ENCODE results near the gene CREB3. TPM values are rescaled to one million over a fixed set of nuclear protein-coding genes. Genes with fewer than 3 reads are reported as not detected.

CREB3 gene
- polyA plus RNA-seq, 4 donors: 22.3 to 31.2 (median 27.7) TPM

DNA sequence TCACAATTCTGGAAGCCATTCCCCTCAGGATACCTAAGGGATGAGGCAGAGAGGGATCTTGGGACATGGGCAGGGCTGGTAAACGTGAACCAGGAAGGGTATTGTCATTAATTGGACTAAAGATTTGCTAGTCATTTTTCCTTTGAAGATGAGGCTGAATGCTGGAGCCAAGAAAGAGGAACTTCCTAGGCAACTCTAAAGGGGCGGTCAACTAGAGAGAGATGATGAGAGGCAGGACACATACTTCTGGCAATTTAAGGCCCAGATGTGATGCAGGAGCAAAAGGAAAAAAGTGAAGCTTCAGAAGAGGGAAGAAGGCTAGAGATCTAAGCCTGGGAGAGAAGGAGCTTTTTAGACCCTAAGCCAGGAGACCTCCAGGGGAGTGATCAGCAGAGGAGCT, 11.0 kb downstream of the CREB3 start:
- Histone ChIP-seq H3K4me1 (ENCODE audit: control insufficient read depth in 3 of 3, insufficient read depth in 2 of 3, low read depth in 1 of 3, low read length in 2 of 3) (peaks cover 0 to 11% (median 7%) of the 10 kb centered on the region in 3 donors), H3K27ac (ENCODE audit: low read depth in 1 of 3, low read length in 2 of 3) (no peak overlapping the region), H3K36me3 (ENCODE audit: control insufficient read depth in 3 of 3, insufficient read depth in 2 of 3, low read depth in 1 of 3, low read length in 3 of 3) (peaks cover 19 to 59% (median 38%) of the 10 kb centered on the region in 3 donors), H3K27me3 (ENCODE audit: control insufficient read depth in 3 of 3, insufficient read depth in 3 of 3, low read length in 3 of 3) (no peaks in the 10 kb centered on the region), H3K9me3 (ENCODE audit: control insufficient read depth in 2 of 2, insufficient read depth in 1 of 2, low read depth in 1 of 2, low read length in 1 of 2) (no peaks in the 10 kb centered on the region), H3K4me3 (ENCODE audit: low read depth in 1 of 3, low read length in 3 of 3) (no peak overlapping the region)
- FAIRE-seq: no peak
- WGBS, 3 donors: 56 to 63% (median 62%) methylated on average over 2 of the region's 2 CpGs
- DNase-seq: no peak

DNA sequence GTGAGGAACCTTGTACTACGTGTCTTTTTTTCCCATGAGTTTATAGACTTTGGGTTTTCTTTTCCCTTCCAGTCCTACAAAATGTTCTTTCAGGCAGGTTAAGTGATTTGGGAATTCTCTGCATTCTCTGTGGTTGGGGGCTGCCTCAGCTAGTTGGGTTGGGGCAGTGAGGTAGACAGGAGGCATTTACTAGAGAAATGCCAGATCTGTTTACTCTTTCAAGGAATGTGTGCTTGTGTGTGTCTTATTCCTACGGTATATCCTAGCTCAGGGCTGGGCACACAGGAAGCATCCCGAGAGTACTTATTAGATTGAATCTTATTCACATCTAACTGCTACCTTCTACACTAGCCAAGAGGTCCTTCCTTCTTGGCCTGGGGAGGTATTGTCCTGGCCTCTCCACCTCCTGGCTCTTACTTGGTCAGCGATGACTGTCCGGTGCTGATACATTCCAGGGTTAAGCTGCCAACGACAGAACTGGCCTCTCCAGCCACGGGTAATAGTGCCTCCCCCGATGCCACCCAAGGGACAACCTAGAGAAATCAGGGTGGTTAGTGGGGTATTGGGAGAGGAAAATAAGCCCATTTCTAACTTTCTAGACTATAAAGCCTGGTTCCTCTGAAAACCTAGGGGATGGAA, 11.5 kb downstream of the CREB3 start:
- H3K27ac ChIP-seq (ENCODE audit: low read depth in 1 of 3, low read length in 2 of 3): peak overlapping the region in 1 of 3 donors; percentile 14

DNA sequence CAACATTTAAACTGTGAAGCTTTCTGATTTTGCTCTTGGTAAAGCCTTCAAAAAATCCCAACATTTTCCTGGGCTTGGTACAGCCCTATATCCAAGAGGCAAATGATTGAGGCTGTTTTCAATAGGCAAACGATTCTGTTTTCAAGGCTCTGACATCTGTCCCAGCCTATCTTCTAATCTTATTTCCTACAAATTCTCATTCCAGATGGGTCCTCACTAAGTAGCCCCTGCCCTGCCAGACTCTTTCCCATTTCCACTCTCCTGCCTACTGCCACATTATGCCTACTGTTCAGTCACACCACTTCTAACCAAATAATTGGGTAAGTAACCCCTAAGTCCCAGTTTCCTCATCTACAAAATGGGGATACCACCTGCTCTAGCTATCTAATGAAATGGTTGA, 13.1 kb downstream of the CREB3 start:
- Histone ChIP-seq H3K36me3 (ENCODE audit: control insufficient read depth in 3 of 3, insufficient read depth in 2 of 3, low read depth in 1 of 3, low read length in 3 of 3) (peaks cover 11 to 42% (median 20%) of the 10 kb centered on the region in 3 donors), H3K9me3 (ENCODE audit: control insufficient read depth in 2 of 2, insufficient read depth in 1 of 2, low read depth in 1 of 2, low read length in 1 of 2) (no peaks in the 10 kb centered on the region), H3K4me3 (ENCODE audit: low read depth in 1 of 3, low read length in 3 of 3) (peak overlapping the region in 2 of 3 donors; percentile 67 to 99), H3K4me1 (ENCODE audit: control insufficient read depth in 3 of 3, insufficient read depth in 2 of 3, low read depth in 1 of 3, low read length in 2 of 3) (peaks cover 0 to 14% (median 11%) of the 10 kb centered on the region in 3 donors), H3K27ac (ENCODE audit: low read depth in 1 of 3, low read length in 2 of 3) (peak overlapping the region; percentile 10 to 66 (median 33)), H3K27me3 (ENCODE audit: control insufficient read depth in 3 of 3, insufficient read depth in 3 of 3, low read length in 3 of 3) (no peaks in the 10 kb centered on the region)
- 6 to 58% (median 18%) methylated on average over 1 of the region's 1 CpG for WGBS, 3 donors
- FAIRE-seq (no peak), DNase-seq (no peak)

More for the DNA sequence above, 11.5 kb downstream of the CREB3 start:
- FAIRE-seq (no peak), DNase-seq (no peak)
- 83 to 87% (median 87%) methylated on average over 8 of the region's 8 CpGs for WGBS, 3 donors
- Histone ChIP-seq H3K27me3 (ENCODE audit: control insufficient read depth in 3 of 3, insufficient read depth in 3 of 3, low read length in 3 of 3) (no peaks in the 10 kb centered on the region), H3K36me3 (ENCODE audit: control insufficient read depth in 3 of 3, insufficient read depth in 2 of 3, low read depth in 1 of 3, low read length in 3 of 3) (peaks cover 17 to 56% (median 33%) of the 10 kb centered on the region in 3 donors), H3K4me3 (ENCODE audit: low read depth in 1 of 3, low read length in 3 of 3) (no peak overlapping the region), H3K4me1 (ENCODE audit: control insufficient read depth in 3 of 3, insufficient read depth in 2 of 3, low read depth in 1 of 3, low read length in 2 of 3) (peaks cover 0 to 11% (median 7%) of the 10 kb centered on the region in 3 donors), H3K9me3 (ENCODE audit: control insufficient read depth in 2 of 2, insufficient read depth in 1 of 2, low read depth in 1 of 2, low read length in 1 of 2) (no peaks in the 10 kb centered on the region)

DNA sequence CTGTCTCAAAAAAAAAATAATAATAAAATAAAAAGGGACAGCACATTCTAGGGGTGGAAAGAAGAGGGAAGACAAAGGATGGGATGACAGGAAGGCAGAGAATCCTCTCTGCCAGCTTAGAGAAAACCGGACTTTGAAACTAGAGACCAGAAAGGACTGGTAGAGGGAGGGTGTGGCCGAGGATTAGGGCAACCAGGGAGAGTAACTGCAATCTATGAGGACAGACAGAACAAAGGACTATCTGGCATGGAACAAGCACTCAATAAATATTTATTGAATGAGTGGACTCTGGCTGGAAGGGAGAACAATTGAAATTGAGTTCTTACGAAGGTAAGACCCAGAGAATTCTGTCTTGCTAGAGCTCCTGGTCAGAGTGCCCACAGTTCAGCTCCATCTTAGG, 14.1 kb downstream of the CREB3 start:
- Histone ChIP-seq H3K36me3 (ENCODE audit: control insufficient read depth in 3 of 3, insufficient read depth in 2 of 3, low read depth in 1 of 3, low read length in 3 of 3) (peaks cover 11 to 42% (median 15%) of the 10 kb centered on the region in 3 donors), H3K9me3 (ENCODE audit: control insufficient read depth in 2 of 2, insufficient read depth in 1 of 2, low read depth in 1 of 2, low read length in 1 of 2) (no peaks in the 10 kb centered on the region), H3K4me3 (ENCODE audit: low read depth in 1 of 3, low read length in 3 of 3) (peak overlapping the region; percentile 2 to 99 (median 67)), H3K27me3 (ENCODE audit: control insufficient read depth in 3 of 3, insufficient read depth in 3 of 3, low read length in 3 of 3) (no peaks in the 10 kb centered on the region), H3K27ac (ENCODE audit: low read depth in 1 of 3, low read length in 2 of 3) (peak overlapping the region; percentile 88 to 99 (median 94)), H3K4me1 (ENCODE audit: control insufficient read depth in 3 of 3, insufficient read depth in 2 of 3, low read depth in 1 of 3, low read length in 2 of 3) (peaks cover 0 to 15% (median 11%) of the 10 kb centered on the region in 3 donors)
- WGBS, 3 donors: 15 to 47% (median 33%) methylated on average over 3 of the region's 3 CpGs
- DNase-seq (peak; percentile 77 to 96), FAIRE-seq (no peak)

DNA sequence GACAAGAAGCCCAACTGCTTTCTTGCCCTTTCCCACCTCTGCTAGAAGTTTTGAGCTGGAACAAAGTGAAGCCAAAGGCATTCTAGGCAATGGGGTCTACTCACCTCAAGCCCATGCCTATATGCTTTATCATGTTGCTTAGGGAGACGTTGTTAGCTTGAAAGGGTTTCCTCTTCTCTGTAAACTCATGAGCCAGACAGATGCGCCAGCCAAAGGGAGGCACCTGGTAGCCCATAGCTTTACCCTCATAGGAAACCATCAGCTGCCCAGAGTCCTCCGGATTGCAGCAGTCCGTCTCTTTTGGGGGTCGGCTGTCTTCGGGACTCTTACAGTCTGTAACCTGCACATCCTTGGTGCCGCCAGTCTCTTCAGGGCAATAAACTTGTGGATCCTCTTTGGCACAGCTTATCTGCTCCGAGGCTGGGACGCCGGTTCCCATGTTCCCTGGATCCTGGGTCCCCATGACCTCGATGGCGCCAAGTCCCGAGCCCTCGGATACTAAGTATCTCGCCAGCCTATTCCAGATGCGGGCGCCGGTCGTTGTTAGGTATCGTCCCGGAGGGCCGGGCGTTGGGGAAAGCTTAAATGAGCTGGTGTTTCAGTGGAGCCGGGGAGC, 15.9 kb downstream of the CREB3 start:
- DNase-seq (peak in 1 of 2 donors; percentile 32), FAIRE-seq (no peak)
- peaks cover 8 to 47% (median 14%) of the 10 kb centered on the region in 3 donors for H3K36me3 ChIP-seq (ENCODE audit: control insufficient read depth in 3 of 3, insufficient read depth in 2 of 3, low read depth in 1 of 3, low read length in 3 of 3)
- H3K4me1 ChIP-seq (ENCODE audit: control insufficient read depth in 3 of 3, insufficient read depth in 2 of 3, low read depth in 1 of 3, low read length in 2 of 3): peaks cover 0 to 15% (median 11%) of the 10 kb centered on the region in 3 donors
- peak overlapping the region; percentile 67 to 99 (median 84) for H3K4me3 ChIP-seq (ENCODE audit: low read depth in 1 of 3, low read length in 3 of 3)
- no peaks in the 10 kb centered on the region for H3K9me3 ChIP-seq (ENCODE audit: control insufficient read depth in 2 of 2, insufficient read depth in 1 of 2, low read depth in 1 of 2, low read length in 1 of 2)
- 0 to 1% (median 0%) methylated on average over 24 of the region's 24 CpGs for WGBS, 3 donors
- H3K27me3 ChIP-seq (ENCODE audit: control insufficient read depth in 3 of 3, insufficient read depth in 3 of 3, low read length in 3 of 3): no peaks in the 10 kb centered on the region
- peak overlapping the region; percentile 88 to 99 (median 94) for H3K27ac ChIP-seq (ENCODE audit: low read depth in 1 of 3, low read length in 2 of 3)

DNA sequence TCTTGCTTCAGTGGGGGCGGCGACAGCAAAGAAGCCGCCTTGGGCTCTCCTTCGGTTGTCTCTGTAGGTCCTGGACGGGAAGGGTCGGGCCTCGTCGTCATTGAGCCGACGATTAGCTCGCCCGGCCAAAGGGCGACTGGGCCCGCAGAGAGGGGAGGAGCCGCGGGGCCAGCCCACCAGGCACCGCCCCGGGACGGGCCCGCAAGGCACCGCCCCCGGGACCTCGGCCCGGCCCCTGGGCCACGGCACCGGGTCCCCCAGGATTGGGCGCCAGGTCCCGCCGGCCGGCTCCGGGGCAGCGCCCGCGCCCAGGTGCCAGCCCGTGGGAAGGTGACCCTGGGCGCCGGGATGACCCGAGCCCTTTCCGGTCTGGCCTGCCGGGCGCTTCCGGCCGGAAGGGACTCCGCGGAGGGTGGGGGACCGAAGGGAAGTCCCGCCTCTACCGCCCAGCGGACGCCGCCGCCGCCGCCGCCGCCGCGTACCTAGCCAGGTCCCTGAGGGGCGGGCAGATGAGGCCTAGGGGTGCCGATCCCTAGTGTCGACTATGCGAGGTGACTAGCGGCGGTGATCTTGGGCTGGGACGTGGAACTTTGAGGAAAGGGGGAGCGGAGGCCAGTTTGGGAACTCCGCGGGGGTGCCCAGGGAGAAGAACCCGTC, 16.5 kb downstream of the CREB3 start, which contains the start of the genes GBA2 and RGP1:
Gene GBA2 (minus strand): TSS at position 371 of the 657 bp plus-strand sequence. CDS start 524 bp downstream, outside the sequence.
Gene RGP1 (plus strand): TSS at position 430 of the 657 bp plus-strand sequence. CDS start 469 bp downstream, outside the sequence.
- Histone ChIP-seq H3K4me3 (ENCODE audit: low read depth in 1 of 3, low read length in 3 of 3) (peak within 1 kb of the TSS; percentile 67 to 99 (median 84)), H3K27ac (ENCODE audit: low read depth in 1 of 3, low read length in 2 of 3) (peak within 1 kb of the TSS; percentile 88 to 99 (median 94)), H3K27me3 (ENCODE audit: control insufficient read depth in 3 of 3, insufficient read depth in 3 of 3, low read length in 3 of 3) (no peaks in the 10 kb centered on the region), H3K4me1 (ENCODE audit: control insufficient read depth in 3 of 3, insufficient read depth in 2 of 3, low read depth in 1 of 3, low read length in 2 of 3) (peaks cover 0 to 15% (median 11%) of the 10 kb centered on the region in 3 donors), H3K9me3 (ENCODE audit: control insufficient read depth in 2 of 2, insufficient read depth in 1 of 2, low read depth in 1 of 2, low read length in 1 of 2) (no peaks in the 10 kb centered on the region), H3K36me3 (ENCODE audit: control insufficient read depth in 3 of 3, insufficient read depth in 2 of 3, low read depth in 1 of 3, low read length in 3 of 3) (peaks cover 4 to 48% (median 17%) of the 10 kb centered on the region in 3 donors)
- no peak for FAIRE-seq
- DNase-seq: peak; percentile 94 to 96
- WGBS, 3 donors: 0 to 1% (median 1%) methylated on average over 50 to 69 of the region's 69 CpGs

DNA sequence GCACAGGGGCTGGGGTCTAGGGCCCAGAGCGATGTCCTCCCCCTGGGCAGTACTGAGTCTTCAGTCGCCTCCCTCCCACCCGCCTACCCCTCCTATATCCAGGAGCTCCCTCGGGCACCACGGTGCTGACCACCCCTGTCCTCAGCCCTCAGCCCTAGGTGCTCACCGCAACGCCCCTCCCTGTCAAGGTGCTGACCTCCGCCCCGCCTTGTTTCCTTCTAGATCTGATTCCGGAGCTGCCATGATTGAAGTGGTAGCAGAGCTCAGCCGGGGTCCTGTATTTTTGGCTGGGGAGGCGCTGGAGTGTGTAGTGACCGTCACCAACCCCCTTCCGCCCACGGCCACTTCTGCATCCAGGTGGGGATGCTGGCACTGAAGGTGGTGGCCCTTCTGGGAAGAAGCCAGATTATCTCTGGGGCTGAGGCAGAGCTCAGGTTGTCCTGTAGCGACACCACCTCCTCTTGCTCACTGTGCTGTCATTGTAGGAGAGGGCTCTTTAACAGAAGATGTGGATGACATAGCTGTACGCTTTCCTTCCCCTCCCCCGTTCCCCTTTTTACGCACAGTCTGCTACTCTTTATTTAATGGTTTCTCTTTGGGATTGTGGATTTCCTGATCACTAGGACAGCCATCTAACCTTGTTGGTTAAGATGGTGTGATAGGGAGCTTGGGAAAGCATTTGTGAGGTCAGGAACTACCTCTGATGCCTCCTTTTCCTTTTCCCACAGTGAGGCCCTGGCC, 17.2 kb downstream of the CREB3 start:
- peak overlapping the region; percentile 67 to 99 (median 84) for H3K4me3 ChIP-seq (ENCODE audit: low read depth in 1 of 3, low read length in 3 of 3)
- H3K27ac ChIP-seq (ENCODE audit: low read depth in 1 of 3, low read length in 2 of 3): peak overlapping the region; percentile 88 to 99 (median 94)
- H3K27me3 ChIP-seq (ENCODE audit: control insufficient read depth in 3 of 3, insufficient read depth in 3 of 3, low read length in 3 of 3): no peaks in the 10 kb centered on the region
- peaks cover 4 to 48% (median 13%) of the 10 kb centered on the region in 3 donors for H3K36me3 ChIP-seq (ENCODE audit: control insufficient read depth in 3 of 3, insufficient read depth in 2 of 3, low read depth in 1 of 3, low read length in 3 of 3)
- DNase-seq (peak; percentile 78 to 82), FAIRE-seq (no peak)
- H3K4me1 ChIP-seq (ENCODE audit: control insufficient read depth in 3 of 3, insufficient read depth in 2 of 3, low read depth in 1 of 3, low read length in 2 of 3): peaks cover 0 to 15% (median 11%) of the 10 kb centered on the region in 3 donors
- 1 to 4% (median 3%) methylated on average over 17 to 19 of the region's 19 CpGs for WGBS, 3 donors
- H3K9me3 ChIP-seq (ENCODE audit: control insufficient read depth in 2 of 2, insufficient read depth in 1 of 2, low read depth in 1 of 2, low read length in 1 of 2): no peaks in the 10 kb centered on the region

DNA sequence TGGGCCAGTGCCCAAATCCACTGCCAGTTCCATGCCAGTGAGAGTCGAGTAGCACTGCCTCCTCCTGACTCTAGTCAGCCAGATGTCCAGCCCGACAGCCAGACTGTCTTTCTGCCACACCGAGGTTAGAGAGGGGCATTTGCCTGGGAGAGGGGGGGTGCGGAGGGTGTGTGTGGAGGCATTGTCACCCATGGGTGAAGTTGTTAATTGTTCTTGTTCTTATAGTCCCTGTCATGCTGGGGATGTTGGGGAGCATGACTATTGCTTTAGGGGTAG, 17.7 kb downstream of the CREB3 start:
- Histone ChIP-seq H3K36me3 (ENCODE audit: control insufficient read depth in 3 of 3, insufficient read depth in 2 of 3, low read depth in 1 of 3, low read length in 3 of 3) (peaks cover 4 to 43% (median 13%) of the 10 kb centered on the region in 3 donors), H3K9me3 (ENCODE audit: control insufficient read depth in 2 of 2, insufficient read depth in 1 of 2, low read depth in 1 of 2, low read length in 1 of 2) (no peaks in the 10 kb centered on the region), H3K27me3 (ENCODE audit: control insufficient read depth in 3 of 3, insufficient read depth in 3 of 3, low read length in 3 of 3) (no peaks in the 10 kb centered on the region), H3K4me3 (ENCODE audit: low read depth in 1 of 3, low read length in 3 of 3) (peak overlapping the region in 2 of 3 donors; percentile 67 to 99), H3K27ac (ENCODE audit: low read depth in 1 of 3, low read length in 2 of 3) (peak overlapping the region; percentile 88 to 99 (median 94)), H3K4me1 (ENCODE audit: control insufficient read depth in 3 of 3, insufficient read depth in 2 of 3, low read depth in 1 of 3, low read length in 2 of 3) (peaks cover 0 to 15% (median 11%) of the 10 kb centered on the region in 3 donors)
- FAIRE-seq (no peak), DNase-seq (no peak)
- WGBS, 3 donors: 59 to 66% (median 62%) methylated on average over 4 of the region's 4 CpGs
